Measurements from ENCODE around the gene TMEM236. TPM values are rescaled to one million over a fixed set of nuclear protein-coding genes. Genes with fewer than 3 reads are reported as not detected.
"Not testable (repeated sequence)": the region's sequence is repeated elsewhere in the genome, so short reads cannot be mapped to it uniquely, and the experiment has no call there.

The TMEM236 gene
- total RNA-seq = 0.16 TPM

GRCh38 chr10:17751781-17752445 lies at the start of gene TMEM236:
TMEM236 (plus strand) TSS chr10:17752201; CDS start chr10:17752296, 95 bp downstream.
- no peak for DNase-seq

- DNase-seq = no peak
These were observed 48.3 kb upstream of the TMEM236 start for GRCh38 chr10:17703706-17704105.

GRCh38 chr10:17708821-17709220 lies 43.2 kb upstream of the TMEM236 start:
- no peak for DNase-seq

GRCh38 chr10:17709492-17709891 lies 42.5 kb upstream of the TMEM236 start:
- DNase-seq = no peak

GRCh38 chr10:17710181-17710580 lies 41.8 kb upstream of the TMEM236 start:
- DNase-seq = no peak

- no peak for DNase-seq
These were observed 39.9 kb upstream of the TMEM236 start for GRCh38 chr10:17712053-17712452.

- no peak for DNase-seq
These were observed 39.1 kb upstream of the TMEM236 start for GRCh38 chr10:17712717-17713471.

- DNase-seq = no peak
These were observed 38.2 kb upstream of the TMEM236 start for GRCh38 chr10:17713758-17714157.

GRCh38 chr10:17716161-17716560 lies 35.8 kb upstream of the TMEM236 start:
- DNase-seq = no peak

GRCh38 chr10:17722317-17723014 lies 29.5 kb upstream of the TMEM236 start:
- not testable (repeated sequence) for DNase-seq

- DNase-seq = no peak
These were observed 26.3 kb upstream of the TMEM236 start for GRCh38 chr10:17725703-17726102.

- no peak for DNase-seq
These were observed 22.4 kb upstream of the TMEM236 start for GRCh38 chr10:17729630-17730029.

- no peak for DNase-seq
These were observed 21.3 kb upstream of the TMEM236 start for GRCh38 chr10:17730667-17731066.

GRCh38 chr10:17731331-17732020 lies 20.5 kb upstream of the TMEM236 start:
- DNase-seq = no peak

GRCh38 chr10:17733620-17734019 lies 18.4 kb upstream of the TMEM236 start:
- DNase-seq = no peak

- DNase-seq = no peak
These were observed 17.4 kb upstream of the TMEM236 start for GRCh38 chr10:17734432-17735080.

GRCh38 chr10:17735166-17735941 lies 16.6 kb upstream of the TMEM236 start:
- DNase-seq = no peak

- DNase-seq = no peak
These were observed 15.8 kb upstream of the TMEM236 start for GRCh38 chr10:17736223-17736622.

- DNase-seq = no peak
These were observed 14.7 kb upstream of the TMEM236 start for GRCh38 chr10:17737027-17737965.

- no peak for DNase-seq
These were observed 11.3 kb upstream of the TMEM236 start for GRCh38 chr10:17740668-17741067.

Data from occipital lobe (tissue), 2 donors.